Measurements from ENCODE around the gene AMPH. TPM values are rescaled to one million over a fixed set of nuclear protein-coding genes. Genes with fewer than 3 reads are reported as not detected.

Gene AMPH
- total and polyA plus RNA-seq, 2 donors (not counting 1 experiment from before 2014, with no cell fraction given): 2.4 to 3.6 TPM

DNA sequence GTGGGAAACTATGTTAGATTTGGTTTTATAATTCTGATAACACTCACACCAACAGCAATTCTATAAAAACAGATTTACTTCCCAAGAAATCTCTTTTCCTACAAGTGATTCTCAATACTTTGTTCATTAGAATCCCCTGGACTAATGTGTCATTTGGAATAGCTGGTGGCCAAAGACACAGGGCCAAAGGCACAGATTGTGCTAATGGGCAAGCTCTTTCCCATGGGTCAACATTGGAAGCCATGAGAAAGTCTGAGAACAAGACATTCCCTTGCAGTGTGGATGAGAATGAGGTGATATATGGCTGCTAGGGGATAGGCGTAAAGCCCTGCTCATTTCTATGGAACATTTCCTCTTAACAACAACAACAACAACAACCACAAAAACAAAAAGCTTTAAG is 153.8 kb downstream of the AMPH start:
- Histone ChIP-seq H4K20me1 (ENCODE audit: control insufficient read depth, extremely low read depth, insufficient read depth, low read length) (no peaks in the 10 kb centered on the region), H3K4me1 (ENCODE audit: control insufficient read depth, extremely low read depth, insufficient read depth, low read length) (no peaks in the 10 kb centered on the region), H2AFZ (ENCODE audit: low read length) (no peak overlapping the region), H3K79me2 (ENCODE audit: control insufficient read depth, insufficient read depth, low read length) (no peaks in the 10 kb centered on the region), H3K27ac (ENCODE audit: insufficient read depth, low read length) (no peak overlapping the region), H3K4me3 (replicated peaks in 1 of 4; ENCODE audit: control extremely low read depth in 1 of 4, insufficient read depth in 1 of 4, low read depth in 3 of 4, low read length in 4 of 4) (no peak overlapping the region), H3K27me3 (ENCODE audit: control insufficient read depth, insufficient read depth, low read length) (no peaks in the 10 kb centered on the region), H3K9me3 (ENCODE audit: control insufficient read depth, insufficient read depth, low read depth, low read length) (no peaks in the 10 kb centered on the region), H3K36me3 (ENCODE audit: control insufficient read depth, insufficient read depth, low read length) (no peaks in the 10 kb centered on the region), H3K4me2 (ENCODE audit: extremely low read depth, insufficient read depth, low read length) (no peak overlapping the region), H3K9ac (ENCODE audit: insufficient read depth, low read length) (no peak overlapping the region)
- no peak for TF ChIP-seq EZH2 (IDR thresholded peaks at IDR 0.05; ENCODE audit: low read length, missing control alignments)
- TF ChIP-seq, protein P1, sequence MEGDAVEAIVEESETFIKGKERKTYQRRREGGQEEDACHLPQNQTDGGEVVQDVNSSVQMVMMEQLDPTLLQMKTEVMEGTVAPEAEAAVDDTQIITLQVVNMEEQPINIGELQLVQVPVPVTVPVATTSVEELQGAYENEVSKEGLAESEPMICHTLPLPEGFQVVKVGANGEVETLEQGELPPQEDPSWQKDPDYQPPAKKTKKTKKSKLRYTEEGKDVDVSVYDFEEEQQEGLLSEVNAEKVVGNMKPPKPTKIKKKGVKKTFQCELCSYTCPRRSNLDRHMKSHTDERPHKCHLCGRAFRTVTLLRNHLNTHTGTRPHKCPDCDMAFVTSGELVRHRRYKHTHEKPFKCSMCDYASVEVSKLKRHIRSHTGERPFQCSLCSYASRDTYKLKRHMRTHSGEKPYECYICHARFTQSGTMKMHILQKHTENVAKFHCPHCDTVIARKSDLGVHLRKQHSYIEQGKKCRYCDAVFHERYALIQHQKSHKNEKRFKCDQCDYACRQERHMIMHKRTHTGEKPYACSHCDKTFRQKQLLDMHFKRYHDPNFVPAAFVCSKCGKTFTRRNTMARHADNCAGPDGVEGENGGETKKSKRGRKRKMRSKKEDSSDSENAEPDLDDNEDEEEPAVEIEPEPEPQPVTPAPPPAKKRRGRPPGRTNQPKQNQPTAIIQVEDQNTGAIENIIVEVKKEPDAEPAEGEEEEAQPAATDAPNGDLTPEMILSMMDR (conservative IDR thresholded peaks at IDR 0.05 in 1 of 2, IDR thresholded peaks at IDR 0.05 in 1 of 2; ENCODE audit: low read depth in 1 of 2, low read length in 2 of 2): no peak
- no peak for DNase-seq (ENCODE audit: low read depth in 2 of 2)

- H3K27ac ChIP-seq (ENCODE audit: insufficient read depth, low read length): no peak overlapping the region
- H3K27me3 ChIP-seq (ENCODE audit: control insufficient read depth, insufficient read depth, low read length): no peaks in the 10 kb centered on the region
- no peaks in the 10 kb centered on the region for H3K4me1 ChIP-seq (ENCODE audit: control insufficient read depth, extremely low read depth, insufficient read depth, low read length)
- no peak for DNase-seq (ENCODE audit: low read depth in 2 of 2)
- TF ChIP-seq, protein P1 (conservative IDR thresholded peaks at IDR 0.05 in 1 of 2, IDR thresholded peaks at IDR 0.05 in 1 of 2; ENCODE audit: low read depth in 1 of 2, low read length in 2 of 2): no peak
- TF ChIP-seq EZH2 (IDR thresholded peaks at IDR 0.05; ENCODE audit: low read length, missing control alignments): no peak
- H3K36me3 ChIP-seq (ENCODE audit: control insufficient read depth, insufficient read depth, low read length): no peaks in the 10 kb centered on the region
- no peaks in the 10 kb centered on the region for H3K79me2 ChIP-seq (ENCODE audit: control insufficient read depth, insufficient read depth, low read length)
- no peak overlapping the region for H3K9ac ChIP-seq (ENCODE audit: insufficient read depth, low read length)
- H4K20me1 ChIP-seq (ENCODE audit: control insufficient read depth, extremely low read depth, insufficient read depth, low read length): no peaks in the 10 kb centered on the region
- H3K4me2 ChIP-seq (ENCODE audit: extremely low read depth, insufficient read depth, low read length): no peak overlapping the region
- H3K4me3 ChIP-seq (replicated peaks in 1 of 4; ENCODE audit: control extremely low read depth in 1 of 4, insufficient read depth in 1 of 4, low read depth in 3 of 4, low read length in 4 of 4): no peak overlapping the region
- H3K9me3 ChIP-seq (ENCODE audit: control insufficient read depth, insufficient read depth, low read depth, low read length): no peaks in the 10 kb centered on the region
- H2AFZ ChIP-seq (ENCODE audit: low read length): no peak overlapping the region
Measured at GRCh38 chr7:38476764-38477163, 154.4 kb downstream of the AMPH start.

GRCh38 chr7:38465956-38466355 is 165.2 kb downstream of the AMPH start:
- Histone ChIP-seq H3K36me3 (ENCODE audit: control insufficient read depth, insufficient read depth, low read length) (no peaks in the 10 kb centered on the region), H3K27me3 (ENCODE audit: control insufficient read depth, insufficient read depth, low read length) (no peaks in the 10 kb centered on the region), H2AFZ (ENCODE audit: low read length) (no peak overlapping the region), H3K79me2 (ENCODE audit: control insufficient read depth, insufficient read depth, low read length) (no peaks in the 10 kb centered on the region), H3K9ac (ENCODE audit: insufficient read depth, low read length) (no peak overlapping the region), H3K4me3 (replicated peaks in 1 of 4; ENCODE audit: control extremely low read depth in 1 of 4, insufficient read depth in 1 of 4, low read depth in 3 of 4, low read length in 4 of 4) (no peak overlapping the region), H3K9me3 (ENCODE audit: control insufficient read depth, insufficient read depth, low read depth, low read length) (no peaks in the 10 kb centered on the region), H3K4me2 (ENCODE audit: extremely low read depth, insufficient read depth, low read length) (no peak overlapping the region), H3K27ac (ENCODE audit: insufficient read depth, low read length) (no peak overlapping the region), H3K4me1 (ENCODE audit: control insufficient read depth, extremely low read depth, insufficient read depth, low read length) (no peaks in the 10 kb centered on the region), H4K20me1 (ENCODE audit: control insufficient read depth, extremely low read depth, insufficient read depth, low read length) (no peaks in the 10 kb centered on the region)
- TF ChIP-seq EZH2 (IDR thresholded peaks at IDR 0.05; ENCODE audit: low read length, missing control alignments): no peak
- TF ChIP-seq, protein P1 (conservative IDR thresholded peaks at IDR 0.05 in 1 of 2, IDR thresholded peaks at IDR 0.05 in 1 of 2; ENCODE audit: low read depth in 1 of 2, low read length in 2 of 2): no peak
- DNase-seq (ENCODE audit: low read depth in 2 of 2): peak; percentile 28 to 34
